T-helper 22 cell (primary cell): Measurements from ENCODE around the gene PPP1R18.
A peak's percentile ranks its signal among the peaks of the same experiment; 100 is the strongest.
"Not testable (repeated sequence)": the region's sequence is repeated elsewhere in the genome, so short reads cannot be mapped to it uniquely, and the experiment has no call there.

ENCODE experiments used
- DNase-seq: peaks from one replicate; pipeline ENCODE4 v3.0.0-alpha.2; 2020; ENCODE audit warnings: low read depth

The PPP1R18 gene

DNA sequence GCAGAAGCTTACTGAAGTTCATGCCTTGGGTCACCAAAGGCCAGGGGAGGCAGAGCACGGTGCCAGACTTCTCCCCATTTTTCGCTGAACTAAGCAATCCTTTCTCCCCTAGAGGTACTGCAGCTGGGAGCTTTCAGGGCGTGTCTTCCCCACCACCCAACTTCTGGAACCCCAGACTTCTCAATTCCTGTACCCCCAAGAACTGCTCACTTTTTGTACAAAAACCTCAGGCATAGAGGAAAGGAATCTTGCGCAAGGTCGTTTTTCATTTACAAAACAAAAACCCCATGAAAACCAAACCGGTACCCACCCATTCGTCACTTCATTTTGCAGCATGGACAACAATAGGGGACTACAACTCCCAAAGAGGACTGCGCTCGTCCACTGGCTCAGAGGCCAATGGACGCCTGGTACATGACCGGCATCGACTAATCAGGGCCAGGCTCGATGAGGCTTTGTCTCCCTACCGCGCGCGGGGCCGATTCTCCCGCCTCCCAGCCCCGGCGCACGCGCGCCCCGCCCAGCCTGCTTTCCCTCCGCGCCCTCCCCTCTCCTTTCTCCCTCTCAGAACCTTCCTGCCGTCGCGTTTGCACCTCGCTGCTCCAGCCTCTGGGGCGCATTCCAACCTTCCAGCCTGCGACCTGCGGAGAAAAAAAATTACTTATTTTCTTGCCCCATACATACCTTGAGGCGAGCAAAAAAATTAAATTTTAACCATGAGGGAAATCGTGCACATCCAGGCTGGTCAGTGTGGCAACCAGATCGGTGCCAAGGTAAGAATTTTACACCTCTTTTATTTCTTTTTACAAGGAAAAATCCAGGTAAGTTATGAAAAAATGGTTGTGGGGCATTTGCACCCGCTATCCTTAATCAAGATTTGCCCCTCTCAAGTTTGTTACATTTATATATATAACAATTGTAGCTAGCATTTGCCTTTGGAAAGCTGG lies 33.6 kb upstream of the PPP1R18 start, which contains the start of gene TUBB:
TSS of gene TUBB (plus strand) at position 562 of the 947 bp plus-strand sequence. CDS start at position 717, 155 bp downstream.
- DNase-seq = peak; percentile 93

DNA sequence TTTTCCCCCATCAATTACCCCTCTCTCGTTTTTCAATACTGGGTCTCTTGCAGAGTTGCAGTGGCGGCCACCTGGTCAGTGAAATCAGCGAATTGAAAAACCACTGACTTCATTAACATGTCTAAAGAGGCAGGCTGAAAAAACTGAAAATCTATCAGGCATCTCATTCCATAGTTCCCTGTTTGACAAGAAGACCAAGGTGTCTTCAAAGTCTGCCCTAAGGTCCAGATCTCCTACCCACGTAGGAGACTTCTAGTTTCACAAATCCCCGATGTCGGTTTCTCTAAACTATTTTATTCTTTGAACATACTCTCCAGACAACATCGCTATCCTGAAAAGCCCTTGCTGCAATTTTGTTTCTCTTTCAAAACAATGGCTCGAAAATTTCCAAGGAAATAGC lies 32.9 kb upstream of the PPP1R18 start:
- no peak for DNase-seq

DNA sequence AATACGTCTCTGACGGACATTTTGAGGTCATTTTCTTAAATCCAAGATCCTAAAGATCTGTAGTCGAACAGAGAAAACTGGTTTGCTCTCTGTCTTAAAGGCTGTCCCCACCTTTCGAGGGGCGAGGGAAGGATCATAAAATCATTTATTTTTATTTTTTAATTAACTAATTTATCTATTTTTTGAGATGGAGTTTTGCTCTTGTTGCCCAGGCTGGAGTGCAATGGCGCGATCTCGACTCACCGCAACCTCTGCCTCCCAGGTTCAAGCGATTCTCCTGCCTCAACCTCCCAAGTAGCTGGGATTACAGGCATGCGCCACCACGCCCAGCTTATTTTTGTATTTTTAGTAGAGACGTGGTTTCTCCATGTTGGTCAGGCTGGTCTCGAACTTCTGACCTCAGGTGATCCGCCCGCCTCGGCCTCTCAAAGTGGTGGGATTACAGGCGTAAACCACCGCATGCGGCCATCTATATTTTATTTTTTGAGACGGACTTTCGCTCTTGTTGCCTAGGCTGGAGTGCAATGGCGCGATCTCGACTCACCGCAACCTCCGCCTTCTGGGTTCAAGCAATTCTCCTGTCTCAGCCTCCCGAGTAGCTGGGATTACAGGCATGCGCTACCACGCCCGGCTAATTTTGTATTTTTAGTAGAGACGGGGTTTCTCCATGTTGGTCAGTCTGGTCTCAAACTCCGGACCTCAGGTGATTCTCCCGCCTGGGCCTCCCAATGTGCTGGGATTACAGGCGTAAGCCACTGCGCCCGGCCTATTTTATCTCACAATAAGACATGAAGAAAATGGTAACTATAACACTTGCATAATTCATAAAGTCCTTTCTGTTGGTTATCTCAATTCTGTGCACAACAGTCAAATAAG lies 31.6 kb upstream of the PPP1R18 start:
- not testable (repeated sequence) for DNase-seq

DNA sequence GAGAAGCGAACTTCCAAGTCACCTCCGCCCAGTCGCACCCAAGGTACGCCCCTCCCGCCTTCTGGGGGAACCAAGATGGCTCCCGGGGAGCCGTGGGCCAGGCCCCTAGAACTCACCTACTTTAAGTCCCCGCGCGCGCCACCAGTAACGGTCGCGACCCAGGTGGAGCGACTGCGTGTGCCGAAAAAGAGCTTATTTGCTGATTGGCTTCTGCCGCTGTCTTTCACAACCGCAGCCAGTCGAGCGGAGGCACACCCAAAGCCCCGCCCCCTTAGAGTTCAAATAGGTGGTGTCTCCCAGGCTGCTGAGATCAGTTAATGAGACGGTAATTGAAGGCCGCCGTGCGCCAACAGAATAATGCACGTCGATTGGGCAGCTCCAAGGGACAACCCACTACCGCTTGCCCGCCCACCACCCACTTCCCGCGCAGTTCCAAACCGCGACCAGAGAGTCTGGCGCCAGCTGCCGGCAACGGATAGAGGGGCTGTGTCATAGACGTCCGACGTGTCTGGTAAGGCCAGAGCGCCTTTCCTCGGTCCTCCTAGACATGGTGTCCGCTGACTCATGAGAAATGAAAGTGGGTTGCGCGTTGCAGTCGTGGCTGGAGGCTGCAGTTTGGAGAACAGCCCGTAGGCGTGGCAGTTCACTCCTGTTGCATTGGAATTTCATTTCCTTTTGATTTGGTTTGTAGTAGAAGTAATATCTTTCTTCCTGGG lies 30.8 kb upstream of the PPP1R18 start, which contains the start of gene MDC1:
TSS of gene MDC1 (minus strand) at position 153 of the 716 bp plus-strand sequence. CDS start 2,106 bp downstream, outside the sequence.
- DNase-seq = peak; percentile 99

DNA sequence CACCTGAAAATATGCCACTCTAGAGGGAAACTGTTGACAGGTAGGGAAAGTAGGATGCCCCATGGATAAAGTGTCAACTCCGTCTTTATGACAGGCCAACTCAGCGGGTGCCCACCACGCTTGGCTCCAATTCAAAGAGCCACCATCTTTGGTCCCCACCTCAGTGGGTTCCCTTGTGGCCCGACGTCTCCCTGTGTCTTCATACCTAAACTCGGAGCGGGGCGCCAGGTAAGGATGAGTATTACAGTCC lies 30.4 kb upstream of the PPP1R18 start:
- DNase-seq = no peak

DNA sequence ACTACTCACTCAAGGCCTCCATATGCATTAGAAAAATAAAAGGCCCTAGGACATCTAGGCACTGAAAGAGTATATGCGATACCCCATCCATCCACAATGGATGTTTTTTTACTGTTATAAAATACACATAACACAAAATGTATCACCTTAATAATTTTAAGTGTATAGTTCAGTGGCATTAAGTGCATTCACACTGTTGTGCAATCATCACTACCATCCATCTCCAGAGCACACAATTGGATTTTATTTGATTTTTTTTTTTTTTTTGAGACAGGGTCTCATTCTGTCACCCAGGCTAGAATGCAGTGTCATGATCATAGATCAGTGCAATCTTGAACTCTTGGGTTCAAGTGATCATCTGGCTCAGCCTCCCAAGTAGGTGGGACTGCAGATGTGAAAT lies 27.8 kb upstream of the PPP1R18 start:
- no peak for DNase-seq

DNA sequence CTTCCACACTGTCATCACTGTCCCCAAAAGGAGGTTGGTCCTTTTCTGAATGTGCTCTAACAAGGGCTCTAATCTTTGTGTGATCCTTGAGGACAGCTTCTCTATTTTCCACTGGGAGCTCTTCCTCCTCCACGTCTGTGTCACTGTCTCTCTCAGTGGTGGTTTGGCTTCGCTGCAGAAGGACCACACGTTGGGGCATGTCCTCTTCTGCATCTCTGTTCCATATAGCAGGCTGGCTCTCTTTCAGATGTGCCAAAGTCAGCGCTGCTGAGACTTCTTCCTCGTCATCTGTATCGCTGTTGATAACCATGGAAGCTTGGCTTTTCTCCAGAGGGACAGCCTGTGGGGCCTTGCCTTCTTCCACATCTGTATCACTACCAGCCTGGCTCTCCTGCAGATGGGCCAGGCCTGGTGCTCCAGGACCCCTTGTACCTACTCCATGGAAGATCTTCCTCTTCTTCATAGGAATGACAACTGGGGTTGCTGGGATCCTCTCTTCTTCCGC lies 26.0 kb upstream of the PPP1R18 start:
- no peak for DNase-seq

DNA sequence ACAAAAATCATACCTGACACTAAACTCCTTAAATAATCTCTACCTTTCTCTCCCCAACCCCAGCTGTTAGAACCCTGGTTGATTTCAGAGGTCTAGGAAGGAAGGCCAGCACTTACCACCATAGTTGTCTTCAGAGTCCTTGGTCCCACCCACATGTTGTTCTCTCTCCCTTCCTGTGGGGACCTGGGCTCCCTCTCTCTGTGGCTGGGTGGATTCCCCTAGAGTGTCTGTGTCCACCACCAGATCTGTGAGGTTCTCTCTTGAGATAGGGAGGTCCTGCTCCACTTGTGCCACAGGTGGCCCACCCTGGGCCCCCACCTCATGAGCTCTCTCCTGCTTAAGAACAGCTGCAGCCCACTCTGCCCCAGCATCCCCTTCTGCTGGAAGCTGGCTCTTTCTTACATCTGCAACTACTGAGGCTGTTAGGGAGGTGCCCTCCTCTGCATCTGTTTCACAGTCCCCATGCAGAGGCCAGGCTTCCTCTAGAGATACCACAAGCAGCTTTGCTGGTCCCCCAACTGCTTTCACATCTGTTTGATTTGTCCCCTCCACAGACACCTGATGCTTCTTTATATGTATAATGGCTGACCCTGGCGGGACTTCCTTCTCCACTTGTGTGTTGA lies 25.4 kb upstream of the PPP1R18 start:
- no peak for DNase-seq

DNA sequence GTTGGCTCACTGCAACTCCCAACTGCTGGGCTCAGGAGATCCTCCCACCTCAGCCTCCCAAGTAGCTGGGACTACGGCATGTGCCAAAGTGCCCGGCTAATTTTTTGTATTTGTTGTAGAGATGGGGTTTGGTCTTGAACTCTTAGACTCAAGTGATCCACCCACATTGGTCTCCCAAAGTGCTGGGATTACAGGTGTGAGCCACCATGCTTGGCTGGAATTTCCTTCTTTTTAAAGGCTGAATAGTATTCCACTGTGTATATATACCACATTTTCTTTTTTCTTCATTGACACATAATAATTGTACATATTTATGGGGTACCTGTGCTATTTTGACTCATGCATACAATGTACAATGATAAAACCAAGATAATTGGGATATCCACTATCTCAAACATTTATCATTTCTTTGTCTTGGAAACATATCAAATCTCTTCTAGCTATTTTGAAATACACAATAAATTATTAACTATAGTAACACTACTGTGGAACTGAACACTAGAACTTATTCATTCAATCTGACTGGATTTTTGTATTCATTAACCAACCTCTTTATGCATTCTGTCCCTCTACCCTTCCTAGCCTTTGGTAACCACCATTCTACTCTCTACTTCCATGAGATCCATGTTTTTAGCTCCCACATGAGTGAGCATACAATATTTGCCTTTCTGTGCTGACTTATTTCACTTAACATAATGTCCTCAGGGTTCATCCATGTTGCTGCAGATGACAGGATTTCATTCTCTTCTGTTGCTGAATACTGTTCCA lies 22.8 kb upstream of the PPP1R18 start:
- DNase-seq = no peak

DNA sequence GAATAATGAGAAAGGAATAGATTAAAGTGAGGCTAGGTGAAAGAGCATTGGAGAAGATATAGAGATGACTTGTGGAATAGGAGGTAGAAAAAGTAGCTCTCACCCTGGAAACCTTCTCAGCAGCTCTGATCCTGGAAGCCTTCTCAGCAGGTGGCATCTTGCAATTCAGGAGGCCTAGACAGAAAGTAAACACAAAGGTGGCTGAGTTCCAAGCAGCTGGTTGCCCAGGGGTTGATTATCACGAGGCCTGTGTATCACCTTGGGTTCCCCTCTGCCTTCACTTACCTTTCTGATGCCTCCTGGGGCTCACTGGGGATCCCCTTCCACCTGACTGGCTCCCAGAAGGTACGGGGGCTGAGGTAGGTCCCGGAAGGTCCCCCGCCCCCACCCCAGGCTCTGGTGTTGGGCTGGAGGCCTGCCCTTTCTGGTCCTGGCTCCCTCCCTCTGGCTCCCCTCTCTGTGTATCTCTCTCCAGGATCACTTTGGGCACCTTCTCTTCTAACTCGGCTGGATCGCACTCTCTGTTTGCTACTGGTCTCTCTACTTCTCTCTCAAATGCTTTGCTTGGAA lies 20.9 kb upstream of the PPP1R18 start:
- DNase-seq = no peak

DNA sequence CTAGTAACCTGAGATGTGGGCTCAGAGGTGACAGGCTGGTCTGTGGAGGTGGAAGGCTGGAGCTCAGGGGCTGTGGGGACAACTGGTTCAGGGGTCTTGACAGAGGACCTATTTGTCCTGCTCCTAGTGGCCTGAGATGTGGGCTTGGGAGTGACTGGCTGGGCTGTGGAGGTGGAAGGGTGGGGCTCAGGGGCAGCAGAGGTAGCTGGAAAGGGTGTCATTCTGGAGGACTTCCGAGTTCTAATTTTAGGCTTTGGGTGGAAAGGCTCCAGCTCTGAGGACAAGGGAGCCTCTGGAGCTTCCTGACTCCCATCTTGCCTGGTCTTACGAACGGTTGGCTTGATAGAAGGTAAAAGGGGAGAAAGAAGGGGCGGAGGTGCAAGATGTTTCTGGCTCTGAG lies 19.2 kb upstream of the PPP1R18 start:
- DNase-seq = no peak

DNA sequence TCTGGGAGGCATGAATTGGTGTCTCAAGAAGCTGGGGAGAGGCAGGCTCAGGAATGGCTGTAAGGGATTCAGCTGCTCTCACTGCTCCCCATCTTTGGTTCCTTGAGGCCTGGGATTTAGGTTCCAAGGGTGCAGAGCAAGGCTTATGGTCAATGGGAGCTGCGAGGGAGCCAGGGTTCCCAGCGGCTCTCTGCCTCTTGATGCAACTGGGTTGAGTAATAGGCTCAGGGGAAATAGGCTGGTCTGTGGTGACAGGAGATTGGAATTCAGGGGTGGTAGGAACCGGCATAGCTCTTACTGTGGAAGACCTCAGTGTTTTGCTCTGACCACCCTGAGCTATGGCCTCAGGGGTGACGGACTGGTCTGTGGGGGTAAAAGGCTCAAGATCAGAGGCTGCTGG lies 17.4 kb upstream of the PPP1R18 start:
- DNase-seq = no peak

DNA sequence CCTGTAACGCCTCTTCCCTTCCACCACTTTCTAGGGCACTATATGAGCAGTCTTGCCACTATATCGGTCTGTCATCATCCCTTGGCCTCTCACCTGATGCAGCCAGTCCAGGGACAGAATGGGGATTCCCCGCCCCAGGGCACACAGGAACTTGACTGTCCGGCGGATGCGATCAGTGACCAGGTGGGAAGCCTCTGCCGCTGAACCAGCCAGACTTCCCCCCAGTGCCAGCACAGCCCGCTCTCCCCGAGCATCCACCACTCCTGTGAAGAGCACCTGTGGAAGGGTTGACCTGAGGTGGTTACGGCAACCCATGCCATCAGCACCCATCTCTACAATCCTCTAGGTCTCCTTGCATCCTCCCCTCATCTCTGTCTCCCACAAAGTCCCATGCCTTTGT lies 16.6 kb upstream of the PPP1R18 start:
- no peak for DNase-seq

DNA sequence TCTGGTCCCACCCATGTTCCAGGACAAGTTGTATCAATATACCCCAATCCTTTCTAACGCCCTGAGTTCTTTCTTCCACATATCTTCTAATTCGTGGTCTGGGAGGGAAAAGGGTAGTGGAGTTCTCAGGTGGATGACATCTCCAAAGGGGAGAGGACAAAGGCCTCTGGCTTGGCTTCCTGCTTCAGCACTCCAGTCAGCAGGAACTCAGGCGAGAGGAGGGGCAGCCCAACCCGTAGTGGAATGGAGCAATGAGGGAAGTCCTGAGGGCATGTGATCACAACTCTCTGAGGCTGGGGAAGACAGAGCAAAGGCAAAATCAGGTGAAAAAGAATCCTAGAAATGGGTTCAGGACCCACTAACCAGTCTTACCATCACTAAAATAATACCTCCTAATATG lies 13.9 kb upstream of the PPP1R18 start:
- no peak for DNase-seq

DNA sequence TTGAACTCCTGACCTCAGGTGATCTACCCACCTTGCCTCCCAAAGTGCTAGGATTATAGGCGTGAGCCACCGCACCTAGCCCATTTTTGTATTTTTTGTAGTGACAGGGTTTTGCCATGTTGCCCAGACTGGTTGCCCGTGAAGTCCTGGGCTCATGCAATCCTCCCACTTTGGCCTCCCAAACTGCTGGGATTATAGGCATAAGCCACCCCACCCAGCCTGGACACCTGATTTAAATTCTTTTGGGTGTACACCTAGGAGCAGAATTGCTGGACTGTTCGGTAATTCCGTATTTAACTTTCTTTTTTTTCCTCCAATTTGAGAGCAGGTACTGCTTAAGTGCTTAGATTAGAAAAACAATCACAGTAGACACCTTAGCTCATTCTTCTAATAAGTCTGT lies 10.0 kb upstream of the PPP1R18 start:
- no peak for DNase-seq

DNA sequence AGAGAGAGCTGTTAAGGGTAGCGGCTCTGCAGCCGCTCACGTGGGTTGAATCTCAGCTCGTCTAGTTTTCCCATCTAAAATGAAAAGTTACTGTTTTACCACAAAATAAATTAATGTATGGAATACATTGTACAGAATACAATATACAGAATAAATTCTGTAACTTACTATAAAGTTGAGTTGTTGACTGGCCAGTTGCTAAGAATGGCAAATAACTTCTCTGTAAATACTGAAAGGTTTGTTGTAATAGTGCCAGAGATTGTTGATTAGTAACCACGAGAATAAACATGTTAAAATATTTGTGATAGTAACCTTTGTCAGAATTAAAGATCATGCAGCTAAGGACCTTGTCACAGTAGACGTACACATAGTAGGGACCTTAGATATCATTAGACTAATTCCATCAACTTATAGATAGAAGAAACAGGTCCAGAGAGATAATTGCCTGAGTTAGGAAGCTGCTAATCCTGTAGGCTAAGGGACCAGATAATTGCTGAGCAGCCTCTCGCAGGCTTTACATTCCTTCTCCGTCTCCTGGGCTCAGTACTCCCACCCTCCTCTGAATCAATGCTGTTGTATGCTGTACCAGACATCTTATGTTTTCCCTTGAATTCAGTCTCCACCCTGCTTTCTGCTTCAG lies 4.9 kb upstream of the PPP1R18 start:
- DNase-seq = no peak

DNA sequence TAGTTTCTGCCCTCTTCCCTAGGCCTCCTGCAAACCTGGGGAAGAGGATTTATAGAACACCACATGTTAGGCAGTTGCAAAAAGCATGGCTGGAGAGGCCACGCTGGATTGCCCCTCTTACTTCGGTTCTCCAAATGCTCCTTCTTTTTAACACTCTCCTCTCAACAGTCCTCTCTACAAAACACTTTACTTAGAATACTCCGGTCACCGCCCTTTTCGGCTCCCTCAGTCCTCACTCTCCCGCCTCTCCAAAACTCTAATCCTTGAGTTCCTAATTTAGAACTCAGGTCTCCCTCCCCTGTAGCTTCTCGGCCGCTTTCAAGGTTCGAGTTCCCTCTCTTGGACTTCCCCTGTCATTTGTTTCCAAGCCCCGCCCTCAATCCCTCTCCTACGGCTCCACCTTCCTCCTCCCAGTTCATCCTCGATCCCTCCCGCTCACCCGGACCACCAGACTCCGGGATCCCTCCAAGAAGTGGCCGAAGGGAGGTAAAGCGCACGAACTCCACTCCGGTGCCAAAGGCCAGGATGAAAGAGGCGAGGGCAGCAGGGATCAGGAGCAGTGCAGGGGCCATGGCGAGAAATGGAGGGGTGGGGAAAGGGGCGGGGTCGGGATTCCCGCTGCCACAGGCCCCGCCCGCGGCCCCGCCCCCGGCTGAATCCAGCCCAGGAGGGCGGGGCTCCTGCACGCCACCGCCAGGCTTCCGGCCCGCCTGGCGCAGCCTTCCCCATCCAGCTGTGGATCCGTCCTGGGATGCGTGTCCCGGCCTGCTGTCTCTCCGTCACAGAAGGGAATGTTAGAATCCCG lies 4.2 kb upstream of the PPP1R18 start, which contains the start of gene NRM:
TSS of gene NRM (minus strand) at position 582 of the 805 bp plus-strand sequence. CDS start at position 572, 10 bp downstream.
- DNase-seq = peak; percentile 61

DNA sequence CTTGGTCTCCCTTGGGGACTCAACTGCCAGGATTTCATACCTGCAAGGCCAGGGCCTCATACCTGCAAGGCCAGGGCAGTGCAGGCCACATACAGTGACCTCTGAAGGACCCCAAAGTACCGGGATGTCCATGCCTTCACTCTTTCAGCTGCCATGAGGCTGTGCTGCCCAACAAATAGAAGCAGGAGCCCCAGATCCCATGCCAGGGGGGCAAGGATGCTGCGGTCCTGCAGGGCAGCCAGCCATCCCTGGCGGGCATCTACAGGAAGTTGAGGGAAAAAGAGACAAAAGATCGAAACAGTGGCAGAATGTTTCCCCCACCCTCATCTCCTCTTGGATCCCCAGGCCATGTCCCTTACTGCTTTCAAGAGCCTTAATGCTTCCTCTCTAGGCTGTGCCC lies 3.5 kb upstream of the PPP1R18 start:
- DNase-seq = no peak
